Upper lobe of right lung (tissue), 1 donor: ENCODE data around the gene CDH1. TPM values are rescaled to one million over a fixed set of nuclear protein-coding genes. Genes with fewer than 3 reads are reported as not detected.
A peak's percentile ranks its signal among the peaks of the same experiment; 100 is the strongest.

Experiments used
- ATAC-seq: fragments of 200-7000 bp; cut with Tn5 transposase; one replicate; pipeline ENCODE4 v1.9.1; 2020; ENCODE audit warnings: mild to moderate bottlenecking, moderate library complexity
- DNase-seq: peaks from one replicate; pipeline ENCODE4 v3.0.0-alpha.2; 2020
- H3K27ac ChIP-seq: fragments of 200-600 bp; one replicate; pipeline ENCODE4 v1.8.0; 2022
- H3K27me3 ChIP-seq: fragments of 200-600 bp; one replicate; pipeline ENCODE4 v1.8.0; 2022; ENCODE audit warnings: mild to moderate bottlenecking
- H3K36me3 ChIP-seq: fragments of 200-600 bp; one replicate; pipeline ENCODE4 v1.8.0; 2022
- H3K4me1 ChIP-seq: fragments of 200-600 bp; one replicate; pipeline ENCODE4 v1.8.0; 2022
- H3K4me3 ChIP-seq: fragments of 200-600 bp; one replicate; pipeline ENCODE4 v1.8.0; 2022; ENCODE audit warnings: mild to moderate bottlenecking
- H3K9me3 ChIP-seq: fragments of 200-600 bp; one replicate; pipeline ENCODE4 v1.8.0; 2022
- intact Hi-C: fragments of 100-400 bp; cut with DNase I; formaldehyde crosslinking; loops from one replicate; pipeline ENCODE4 v1.11.0; 2022
- total RNA-seq: library from RNA; stranded (reverse); fragmentation: NEBNext Ultra II Directional; extraction: Animal tissue kit (Norgen Biotek cat#: 25700); gene quantifications from one replicate; pipeline ENCODE4 v1.2.1, GENCODE V29; 2021
- TF ChIP-seq, protein P1 (sequence below): fragments of 200-600 bp; IDR thresholded peaks from one replicate; pipeline ENCODE4 v1.8.0; 2022; ENCODE audit warnings: antibody characterized with exemption
- donor health status: DM: no; HTN: yes; CAD: no; lungs with severe emphysema.

The CDH1 gene
- total RNA-seq, 1 donor from 2014 or later: 128 TPM

DNA sequence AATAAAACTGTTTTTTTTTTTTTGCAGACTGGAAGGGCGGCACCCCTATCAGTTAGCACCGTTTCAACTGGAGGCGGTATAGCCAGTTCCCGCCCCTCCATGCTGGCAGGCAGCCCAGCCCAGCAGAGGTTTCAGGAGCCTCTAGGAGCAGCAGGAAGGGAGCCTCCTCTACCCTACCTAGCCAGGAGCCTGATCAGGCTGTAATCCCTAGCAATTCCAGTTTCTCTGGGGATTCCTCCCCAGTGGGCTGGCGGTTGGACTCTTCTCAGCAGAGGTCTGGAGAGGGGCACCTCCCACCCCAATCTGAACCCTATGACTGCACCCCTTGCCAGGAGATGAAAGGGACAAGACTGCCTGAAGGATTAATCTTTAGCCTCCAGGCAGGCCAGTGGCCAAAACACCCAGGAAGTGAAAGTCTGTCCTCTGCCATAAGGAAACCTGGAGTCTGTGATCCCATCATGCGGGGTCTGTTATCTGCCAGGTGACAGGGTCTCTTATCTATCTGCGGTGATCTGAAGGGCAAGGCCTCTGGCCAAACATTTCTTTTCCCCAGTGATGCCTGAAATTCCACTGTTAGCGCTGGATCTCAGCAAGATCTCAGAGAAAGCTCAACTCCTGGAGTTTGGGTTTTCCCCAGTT, 4.9 kb upstream of the CDH1 start:
- peak; percentile 91 for ATAC-seq
- Histone ChIP-seq H3K36me3 (no peaks in the 10 kb centered on the region), H3K27me3 (peaks cover 13% of the 10 kb centered on the region), H3K4me3 (no peak overlapping the region), H3K4me1 (no peaks in the 10 kb centered on the region), H3K9me3 (no peaks in the 10 kb centered on the region), H3K27ac (no peak overlapping the region)
- intact Hi-C loops: no loop called here
- peak; percentile 89 for DNase-seq
- TF ChIP-seq, protein P1, sequence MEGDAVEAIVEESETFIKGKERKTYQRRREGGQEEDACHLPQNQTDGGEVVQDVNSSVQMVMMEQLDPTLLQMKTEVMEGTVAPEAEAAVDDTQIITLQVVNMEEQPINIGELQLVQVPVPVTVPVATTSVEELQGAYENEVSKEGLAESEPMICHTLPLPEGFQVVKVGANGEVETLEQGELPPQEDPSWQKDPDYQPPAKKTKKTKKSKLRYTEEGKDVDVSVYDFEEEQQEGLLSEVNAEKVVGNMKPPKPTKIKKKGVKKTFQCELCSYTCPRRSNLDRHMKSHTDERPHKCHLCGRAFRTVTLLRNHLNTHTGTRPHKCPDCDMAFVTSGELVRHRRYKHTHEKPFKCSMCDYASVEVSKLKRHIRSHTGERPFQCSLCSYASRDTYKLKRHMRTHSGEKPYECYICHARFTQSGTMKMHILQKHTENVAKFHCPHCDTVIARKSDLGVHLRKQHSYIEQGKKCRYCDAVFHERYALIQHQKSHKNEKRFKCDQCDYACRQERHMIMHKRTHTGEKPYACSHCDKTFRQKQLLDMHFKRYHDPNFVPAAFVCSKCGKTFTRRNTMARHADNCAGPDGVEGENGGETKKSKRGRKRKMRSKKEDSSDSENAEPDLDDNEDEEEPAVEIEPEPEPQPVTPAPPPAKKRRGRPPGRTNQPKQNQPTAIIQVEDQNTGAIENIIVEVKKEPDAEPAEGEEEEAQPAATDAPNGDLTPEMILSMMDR: no peak

DNA sequence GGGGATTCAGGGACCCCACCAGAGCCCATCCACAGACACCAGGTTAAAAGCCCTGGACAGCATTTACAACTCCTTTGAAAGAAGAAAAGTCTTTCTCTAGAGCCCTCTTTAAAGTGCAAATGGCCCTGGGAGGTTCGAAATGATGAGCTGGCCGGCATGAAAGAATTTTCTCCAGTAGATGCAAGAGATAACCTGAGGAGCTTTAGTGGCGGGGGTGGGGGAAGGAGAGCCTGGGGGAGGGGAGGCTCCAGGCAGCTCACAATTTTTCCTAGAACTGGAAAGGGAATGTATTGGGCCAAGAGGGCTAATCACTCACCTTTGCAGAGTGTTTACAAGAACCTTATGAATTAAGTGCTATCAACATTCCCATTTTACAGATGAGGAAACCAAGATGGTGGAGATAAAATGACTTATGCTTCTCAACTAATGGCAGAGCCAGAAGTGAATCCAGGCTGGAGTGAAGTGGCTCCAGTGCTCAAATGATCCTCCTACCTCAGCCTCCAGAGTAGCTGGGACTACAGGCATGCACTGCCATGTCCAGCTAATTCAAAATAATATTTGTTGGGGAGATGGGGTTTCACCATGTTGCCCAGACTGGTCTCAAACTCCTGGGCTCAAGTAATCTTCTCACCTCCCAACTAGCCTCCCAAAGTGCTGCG, 4.2 kb upstream of the CDH1 start:
- Histone ChIP-seq H3K4me3 (no peak overlapping the region), H3K36me3 (no peaks in the 10 kb centered on the region), H3K27ac (no peak overlapping the region), H3K9me3 (no peaks in the 10 kb centered on the region), H3K4me1 (no peaks in the 10 kb centered on the region), H3K27me3 (peaks cover 20% of the 10 kb centered on the region)
- ATAC-seq (no peak), DNase-seq (no peak)
- intact Hi-C loops: no loop called here
- TF ChIP-seq, protein P1: no peak

DNA sequence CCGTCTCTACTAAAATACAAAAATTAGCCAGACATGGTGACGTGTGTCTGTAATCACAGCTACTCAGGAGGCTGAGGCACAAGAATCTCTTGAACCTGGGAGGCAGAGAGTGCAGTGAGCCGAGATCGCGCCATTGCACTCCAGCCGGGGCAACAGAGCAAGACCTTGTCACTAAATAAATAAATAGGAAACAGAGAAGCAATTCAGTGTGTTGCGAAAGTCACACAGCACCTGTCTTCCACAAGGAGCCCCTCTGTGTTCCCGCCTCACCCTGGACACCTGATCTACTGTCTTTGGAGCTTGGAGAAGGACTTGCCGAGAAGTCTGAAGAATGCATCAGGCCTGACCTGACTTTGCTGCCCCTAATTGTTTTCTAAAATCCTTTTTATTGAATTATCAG, 3.5 kb upstream of the CDH1 start:
- Histone ChIP-seq H3K27ac (no peak overlapping the region), H3K36me3 (no peaks in the 10 kb centered on the region), H3K9me3 (no peaks in the 10 kb centered on the region), H3K4me1 (no peaks in the 10 kb centered on the region), H3K27me3 (peaks cover 24% of the 10 kb centered on the region), H3K4me3 (no peak overlapping the region)
- TF ChIP-seq, protein P1: no peak
- intact Hi-C loops: no loop called here
- ATAC-seq (no peak), DNase-seq (no peak)

DNA sequence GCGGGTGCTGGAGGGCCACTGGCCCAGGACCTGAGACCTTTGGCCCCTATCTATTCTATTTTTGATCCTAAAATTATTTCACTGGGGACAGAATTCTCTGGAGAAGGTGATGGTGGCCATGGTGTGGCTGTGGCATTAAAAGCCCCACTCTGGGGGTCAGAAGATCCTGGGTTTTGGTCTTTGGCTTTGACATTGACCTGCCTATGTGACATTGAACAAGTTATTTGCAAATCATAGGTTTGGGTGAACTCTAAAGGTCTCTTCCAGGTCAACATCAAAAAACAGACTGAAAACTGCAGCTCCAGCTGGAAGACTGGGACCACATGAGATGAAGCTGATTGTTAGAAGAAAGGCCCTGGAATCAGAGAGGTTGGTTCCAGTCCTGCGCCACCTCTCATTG, 2.3 kb upstream of the CDH1 start:
- H3K36me3 ChIP-seq: no peaks in the 10 kb centered on the region
- peaks cover 24% of the 10 kb centered on the region for H3K27me3 ChIP-seq
- DNase-seq: no peak
- no peak overlapping the region for H3K4me3 ChIP-seq
- intact Hi-C loops: no loop called here
- no peak for ATAC-seq
- H3K9me3 ChIP-seq: no peaks in the 10 kb centered on the region
- H3K27ac ChIP-seq: no peak overlapping the region
- TF ChIP-seq, protein P1: no peak
- H3K4me1 ChIP-seq: no peaks in the 10 kb centered on the region

DNA sequence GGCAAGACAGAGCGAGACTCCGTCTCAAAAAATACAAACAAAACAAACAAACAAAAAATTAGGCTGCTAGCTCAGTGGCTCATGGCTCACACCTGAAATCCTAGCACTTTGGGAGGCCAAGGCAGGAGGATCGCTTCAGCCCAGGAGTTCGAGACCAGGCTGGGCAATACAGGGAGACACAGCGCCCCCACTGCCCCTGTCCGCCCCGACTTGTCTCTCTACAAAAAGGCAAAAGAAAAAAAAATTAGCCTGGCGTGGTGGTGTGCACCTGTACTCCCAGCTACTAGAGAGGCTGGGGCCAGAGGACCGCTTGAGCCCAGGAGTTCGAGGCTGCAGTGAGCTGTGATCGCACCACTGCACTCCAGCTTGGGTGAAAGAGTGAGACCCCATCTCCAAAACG, 531 bp upstream of the CDH1 start:
- Histone ChIP-seq H3K4me1 (no peaks in the 10 kb centered on the region), H3K36me3 (no peaks in the 10 kb centered on the region), H3K9me3 (no peaks in the 10 kb centered on the region), H3K27me3 (peaks cover 24% of the 10 kb centered on the region), H3K27ac (no peak overlapping the region), H3K4me3 (peak overlapping the region; percentile 39)
- ATAC-seq (no peak), DNase-seq (no peak)
- intact Hi-C loops: no loop called here
- TF ChIP-seq, protein P1: no peak
